NCI-H1417 treated with DMSO at 0.1 percent for 48 hours (cell line): ENCODE results near the gene GOLGA8R.
"Not testable (repeated sequence)": the region's sequence is repeated elsewhere in the genome, so short reads cannot be mapped to it uniquely, and the experiment has no call there.

ENCODE experiments used
- DNase-seq: peaks from one replicate; lab custom pipeline; 2025; lab: John Stamatoyannopoulos, UW

The GOLGA8R gene

GRCh38 chr15:30414160-30414559 is at the start of gene GOLGA8R:
Gene GOLGA8R (minus strand): TSS chr15:30414260. CDS start chr15:30414162, 98 bp downstream.
- not testable (repeated sequence) for DNase-seq

GRCh38 chr15:30463849-30464248 is 49.8 kb upstream of the GOLGA8R start:
- DNase-seq = not testable (repeated sequence)

GRCh38 chr15:30462176-30462575 is 48.1 kb upstream of the GOLGA8R start:
- not testable (repeated sequence) for DNase-seq

- DNase-seq = not testable (repeated sequence)
Observed at GRCh38 chr15:30452702-30453101, 38.6 kb upstream of the GOLGA8R start.

GRCh38 chr15:30438348-30438747 is 24.3 kb upstream of the GOLGA8R start:
- not testable (repeated sequence) for DNase-seq

- not testable (repeated sequence) for DNase-seq
Observed at GRCh38 chr15:30435878-30436277, 21.8 kb upstream of the GOLGA8R start.

GRCh38 chr15:30420723-30421122 is 6.7 kb upstream of the GOLGA8R start:
- not testable (repeated sequence) for DNase-seq

GRCh38 chr15:30407636-30408035 is 6.4 kb downstream of the GOLGA8R start:
- DNase-seq = not testable (repeated sequence)

- not testable (repeated sequence) for DNase-seq
Observed at GRCh38 chr15:30398988-30399387, 15.1 kb downstream of the GOLGA8R start.

GRCh38 chr15:30393664-30393991 is 20.4 kb downstream of the GOLGA8R start:
- DNase-seq = not testable (repeated sequence)

GRCh38 chr15:30392766-30393663 is 21.0 kb downstream of the GOLGA8R start, which contains the start of gene CHRFAM7A:
Gene CHRFAM7A (minus strand): TSS chr15:30393540. CDS start chr15:30383351, 10,189 bp downstream.
- not testable (repeated sequence) for DNase-seq

GRCh38 chr15:30386318-30386887 is 27.7 kb downstream of the GOLGA8R start:
- not testable (repeated sequence) for DNase-seq

GRCh38 chr15:30377082-30377413 is 37.0 kb downstream of the GOLGA8R start:
- DNase-seq = not testable (repeated sequence)

- not testable (repeated sequence) for DNase-seq
Observed at GRCh38 chr15:30376375-30377081, 37.5 kb downstream of the GOLGA8R start.

GRCh38 chr15:30375872-30376271 is 38.2 kb downstream of the GOLGA8R start:
- not testable (repeated sequence) for DNase-seq

- DNase-seq = not testable (repeated sequence)
Observed at GRCh38 chr15:30374862-30375261, 39.2 kb downstream of the GOLGA8R start.

GRCh38 chr15:30368271-30368670 is 45.8 kb downstream of the GOLGA8R start:
- not testable (repeated sequence) for DNase-seq

GRCh38 chr15:30367246-30367645 is 46.8 kb downstream of the GOLGA8R start:
- DNase-seq = not testable (repeated sequence)

GRCh38 chr15:30361404-30361803 is 52.7 kb downstream of the GOLGA8R start:
- DNase-seq = not testable (repeated sequence)

GRCh38 chr15:30360990-30361389 is 53.1 kb downstream of the GOLGA8R start:
- DNase-seq = not testable (repeated sequence)

GRCh38 chr15:30355043-30355442 is 59.0 kb downstream of the GOLGA8R start:
- not testable (repeated sequence) for DNase-seq
